Measurements from ENCODE around the gene LDHAL6B. TPM values are rescaled to one million over a fixed set of nuclear protein-coding genes. Genes with fewer than 3 reads are reported as not detected.

LDHAL6B gene
- polyA plus RNA-seq, 1 of the 3 experiments (the other 2 are of a cell fraction) = not detected

GRCh38 chr15:59197454-59197853 lies 9.2 kb upstream of the LDHAL6B start:
- Histone ChIP-seq H4K20me1 (ENCODE audit: insufficient read depth) (no peaks in the 10 kb centered on the region), H3K4me2 (no peak overlapping the region), H3K36me3 (replicated peaks in 1 of 2; ENCODE audit: control insufficient read depth in 1 of 2, insufficient read depth in 2 of 2, low read length in 1 of 2) (peaks cover 17 to 32% of the 10 kb centered on the region in 2 experiments), H3K9me3 (no peaks in the 10 kb centered on the region), H2AFZ (ENCODE audit: low read depth) (no peak overlapping the region), H3K9ac (no peak overlapping the region), H3K27ac (ENCODE audit: low read depth in 2 of 2, low read length in 1 of 2) (no peak overlapping the region), H3K79me2 (ENCODE audit: insufficient read depth) (no peaks in the 10 kb centered on the region), H3K4me1 (ENCODE audit: control insufficient read depth in 1 of 2, insufficient read depth in 2 of 2, low read depth in 1 of 2, low read length in 1 of 2) (peaks cover 0 to 14% of the 10 kb centered on the region in 2 experiments; a peak in 3 of 4 replicates), H3K4me3 (ENCODE audit: low read depth in 2 of 2, low read length in 1 of 2) (no peak overlapping the region), H3F3A (replicated peaks; ENCODE audit: insufficient read depth) (peaks cover 25% of the 10 kb centered on the region), H3K9me2 (no peaks in the 10 kb centered on the region), H3K27me3 (ENCODE audit: insufficient read depth) (no peaks in the 10 kb centered on the region)
- ChIA-PET CTCF (interaction anchor here (1.3 to 1.6 kb wide), 2 partner anchors 230 to 332 kb away, joined by 3 to 4 read pairs; no protein-coding TSS in a partner anchor), POLR2A (no interaction called here)
- TF ChIP-seq REST (IDR thresholded peaks at IDR 0.05; ENCODE audit: low read depth, low read length) (no peak), RFX5 (IDR thresholded peaks at IDR 0.05; ENCODE audit: low read length) (no peak), CHD2 (IDR thresholded peaks at IDR 0.05; ENCODE audit: low read length, partially characterized antibody) (no peak), FOXM1 (IDR thresholded peaks at IDR 0.05; ENCODE audit: low read depth) (no peak)
- WGBS (ENCODE audit: low lambda C conversion rate) = 96% methylated on average over 2 of the region's 2 CpGs
- no peak for DNase-seq

- peaks cover 14 to 33% of the 10 kb centered on the region in 2 experiments for H3K36me3 ChIP-seq (replicated peaks in 1 of 2; ENCODE audit: control insufficient read depth in 1 of 2, insufficient read depth in 2 of 2, low read length in 1 of 2)
- no peak for DNase-seq
- no peak overlapping the region for H2AFZ ChIP-seq (ENCODE audit: low read depth)
- WGBS (ENCODE audit: low lambda C conversion rate) = 79% methylated on average over 9 of the region's 10 CpGs
- H3K4me2 ChIP-seq = 0 out of 2 replicates have a peak overlapping the region, but pooled peaks have one; percentile 38
- H4K20me1 ChIP-seq (ENCODE audit: insufficient read depth) = no peaks in the 10 kb centered on the region
- H3K4me3 ChIP-seq (ENCODE audit: low read depth in 2 of 2, low read length in 1 of 2) = no peak overlapping the region
- peak overlapping the region; percentile 57; the same call in 1 of the 2 replicates for H3K9ac ChIP-seq
- peaks cover 16% of the 10 kb centered on the region for H3F3A ChIP-seq (replicated peaks; ENCODE audit: insufficient read depth)
- H3K79me2 ChIP-seq (ENCODE audit: insufficient read depth) = no peaks in the 10 kb centered on the region
- ChIA-PET CTCF (no interaction called here), POLR2A (no interaction called here)
- H3K9me2 ChIP-seq = no peaks in the 10 kb centered on the region
- H3K27me3 ChIP-seq (ENCODE audit: insufficient read depth) = no peaks in the 10 kb centered on the region
- no peaks in the 10 kb centered on the region for H3K9me3 ChIP-seq
- peak overlapping the region in 1 of 2 experiments; percentile 81; a peak in 2 of 4 replicates for H3K27ac ChIP-seq (ENCODE audit: low read depth in 2 of 2, low read length in 1 of 2)
- peaks cover 0 to 8% of the 10 kb centered on the region in 2 experiments; a peak in 3 of 4 replicates for H3K4me1 ChIP-seq (ENCODE audit: control insufficient read depth in 1 of 2, insufficient read depth in 2 of 2, low read depth in 1 of 2, low read length in 1 of 2)
- TF ChIP-seq RXRA (IDR thresholded peaks at IDR 0.05; ENCODE audit: borderline replicate concordance, low read depth) = no peak
- no peak for TF ChIP-seq GATA2 (CRISPR knock-in tag; IDR thresholded peaks at IDR 0.05)
- TF ChIP-seq MEF2A (IDR thresholded peaks at IDR 0.05; ENCODE audit: borderline replicate concordance, low read depth) = peak; percentile 48; the same call in 1 of the 2 replicates
- TF ChIP-seq NFIC (IDR thresholded peaks at IDR 0.05; ENCODE audit: borderline replicate concordance) = peak; percentile 24; the same call in 1 of the 2 replicates
- peak; percentile 56 for TF ChIP-seq TCF12 (IDR thresholded peaks at IDR 0.05)
- TF ChIP-seq RAD21 (IDR thresholded peaks at IDR 0.05; ENCODE audit: low read length) = no peak
- peak; percentile 71 for TF ChIP-seq JUND (IDR thresholded peaks at IDR 0.05)
- TF ChIP-seq RFX5 (IDR thresholded peaks at IDR 0.05; ENCODE audit: low read length) = no peak
- TF ChIP-seq PBX3 (IDR thresholded peaks at IDR 0.05) = peak; percentile 42
- no peak for TF ChIP-seq EZH2phosphoT487 (IDR thresholded peaks at IDR 0.05; ENCODE audit: borderline replicate concordance, low read depth)
- no peak for TF ChIP-seq CTCF (IDR thresholded peaks at IDR 0.05)
- no peak for TF ChIP-seq FOXJ3 (CRISPR knock-in tag; IDR thresholded peaks at IDR 0.05)
- TF ChIP-seq REST (IDR thresholded peaks at IDR 0.05; ENCODE audit: low read depth, low read length) = no peak
These were observed 6.8 kb upstream of the LDHAL6B start for GRCh38 chr15:59199626-59200465.
